ENCODE measurements around the gene ACAD9.

ACAD9 gene

DNA sequence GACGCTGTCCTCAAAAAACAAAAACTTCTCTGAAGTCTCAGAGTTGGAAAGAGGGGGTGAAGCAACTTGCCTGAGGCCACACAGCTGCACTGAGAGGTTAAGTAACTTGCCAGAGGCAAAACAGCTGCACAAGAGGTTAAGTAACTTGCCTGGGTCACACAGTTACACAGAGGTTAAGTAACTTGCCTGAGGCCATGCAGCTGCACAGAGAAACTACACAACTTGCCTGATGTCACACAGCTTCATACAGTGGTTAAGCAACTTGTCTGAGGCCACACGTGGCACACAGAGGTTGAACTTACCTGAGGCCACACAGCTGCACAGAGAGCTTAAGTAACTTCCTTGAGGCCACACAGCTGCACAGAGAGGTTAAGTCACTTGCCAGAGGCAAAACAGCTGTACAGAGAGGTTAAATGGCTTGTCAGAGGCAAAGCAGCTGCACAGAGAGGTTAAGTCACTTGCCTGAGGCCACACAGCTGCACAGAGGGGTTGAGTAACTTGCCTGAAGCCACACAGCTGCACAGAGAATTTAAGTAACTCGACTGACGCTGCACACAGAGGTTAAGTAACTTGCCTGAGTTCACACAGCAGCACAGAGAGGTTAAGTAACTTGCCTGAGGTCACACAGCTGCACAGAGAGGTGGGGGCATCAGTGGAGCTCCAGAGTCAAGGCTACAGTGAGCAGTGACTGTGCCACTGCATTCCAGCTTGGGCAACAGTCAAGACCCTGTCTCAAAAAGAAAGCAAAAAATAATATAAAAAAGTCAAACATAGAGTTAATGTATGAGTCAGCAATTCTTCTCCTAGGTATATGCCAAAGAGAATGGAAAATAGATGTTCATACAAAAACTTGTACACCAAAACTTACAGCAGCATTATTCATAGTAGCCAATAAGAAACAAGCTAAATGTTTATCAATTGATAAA lies 12.0 kb upstream of the ACAD9 start:
- DNase-seq (ENCODE audit: extremely low spot score) = no peak
- TF ChIP-seq FOXK2 (IDR thresholded peaks at IDR 0.05) (no peak), FOXM1 (IDR thresholded peaks at IDR 0.05; ENCODE audit: borderline replicate concordance) (peak; percentile 87)
- ChIA-PET POLR2A (interaction anchor here (1.1 to 1.6 kb wide), 3 partner anchors 9 to 11 kb away, joined by 3 to 5 read pairs (median 4); no protein-coding TSS in a partner anchor), CTCF (interaction anchor here (1.0 to 1.9 kb wide), 2 partner anchors 8 to 187 kb away, joined by 3 to 7 read pairs; no protein-coding TSS in a partner anchor)

DNA sequence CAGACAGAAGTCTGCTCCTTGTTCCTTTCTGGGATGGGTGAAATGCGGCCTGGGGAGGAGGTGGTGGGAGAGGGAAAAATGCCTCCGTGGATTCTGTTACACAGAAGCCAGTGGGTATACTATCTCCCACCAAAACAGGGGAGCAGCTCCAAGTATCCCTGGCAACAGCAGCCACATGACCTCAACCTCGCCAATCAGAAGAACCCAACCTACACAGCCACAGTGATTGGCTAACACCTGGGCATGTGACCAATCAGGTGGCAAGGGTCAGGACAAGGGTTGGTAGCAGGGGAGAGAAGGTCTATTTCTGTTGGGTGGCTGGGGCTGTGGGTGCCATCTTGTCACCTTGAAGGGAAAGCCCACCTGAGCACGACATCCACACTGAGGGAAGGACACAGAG lies 9.1 kb upstream of the ACAD9 start:
- no peak for DNase-seq (ENCODE audit: extremely low spot score)
- CTCF ChIA-PET = no interaction called here
- POLR2A ChIA-PET = interaction anchor here (1.2 kb wide), 1 partner anchor 9 kb away, joined by 4 read pairs; the partner anchor contains the start of gene ACAD9
- TF ChIP-seq SUZ12 (IDR thresholded peaks at IDR 0.05) = no peak
- no peak for TF ChIP-seq FOXK2 (IDR thresholded peaks at IDR 0.05)
- no peak for TF ChIP-seq NFRKB (IDR thresholded peaks at IDR 0.05)
- no peak for TF ChIP-seq FOXA1 (IDR thresholded peaks at IDR 0.05)
- no peak for TF ChIP-seq TARDBP (IDR thresholded peaks at IDR 0.05)
- no peak for TF ChIP-seq ARNT (IDR thresholded peaks at IDR 0.05)
- TF ChIP-seq SP1 (IDR thresholded peaks at IDR 0.05) = no peak
- TF ChIP-seq ELF4 (IDR thresholded peaks at IDR 0.05) = no peak
- TF ChIP-seq BHLHE40 (IDR thresholded peaks at IDR 0.05; ENCODE audit: borderline replicate concordance) = no peak
- TF ChIP-seq L3MBTL2 (conservative IDR thresholded peaks at IDR 0.05) = no peak
- TF ChIP-seq ZNF384 (IDR thresholded peaks at IDR 0.05) = no peak
- no peak for TF ChIP-seq LEF1 (IDR thresholded peaks at IDR 0.05; ENCODE audit: borderline replicate concordance)
- TF ChIP-seq, protein P1, sequence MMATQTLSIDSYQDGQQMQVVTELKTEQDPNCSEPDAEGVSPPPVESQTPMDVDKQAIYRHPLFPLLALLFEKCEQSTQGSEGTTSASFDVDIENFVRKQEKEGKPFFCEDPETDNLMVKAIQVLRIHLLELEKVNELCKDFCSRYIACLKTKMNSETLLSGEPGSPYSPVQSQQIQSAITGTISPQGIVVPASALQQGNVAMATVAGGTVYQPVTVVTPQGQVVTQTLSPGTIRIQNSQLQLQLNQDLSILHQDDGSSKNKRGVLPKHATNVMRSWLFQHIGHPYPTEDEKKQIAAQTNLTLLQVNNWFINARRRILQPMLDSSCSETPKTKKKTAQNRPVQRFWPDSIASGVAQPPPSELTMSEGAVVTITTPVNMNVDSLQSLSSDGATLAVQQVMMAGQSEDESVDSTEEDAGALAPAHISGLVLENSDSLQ (IDR thresholded peaks at IDR 0.05) = no peak
- TF ChIP-seq FOXM1 (IDR thresholded peaks at IDR 0.05; ENCODE audit: borderline replicate concordance) = no peak
- no peak for TF ChIP-seq HDGF (IDR thresholded peaks at IDR 0.05; ENCODE audit: borderline replicate concordance)
- TF ChIP-seq CTBP1 (IDR thresholded peaks at IDR 0.05; ENCODE audit: borderline replicate concordance) = no peak

DNA sequence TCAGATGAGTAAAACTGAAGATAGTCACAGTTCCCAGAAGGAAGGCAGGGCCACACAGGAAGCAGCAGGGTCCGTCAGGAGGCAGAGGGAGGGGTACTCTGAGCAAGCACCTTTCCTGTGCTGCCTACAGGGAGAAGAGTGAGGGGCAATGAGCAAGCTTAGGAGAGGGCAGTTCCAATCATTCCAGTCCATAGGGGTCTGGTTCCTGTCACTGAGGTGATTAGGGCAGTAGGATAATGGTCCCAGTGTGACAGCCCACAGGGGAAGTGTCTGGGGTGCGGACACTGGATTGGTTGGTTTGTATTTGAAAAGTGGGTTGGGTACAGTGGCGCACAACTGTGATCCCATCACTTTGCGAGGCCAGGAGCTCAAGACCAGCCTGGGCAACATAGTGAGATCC lies 7.1 kb upstream of the ACAD9 start:
- TF ChIP-seq BHLHE40 (IDR thresholded peaks at IDR 0.05; ENCODE audit: borderline replicate concordance) = no peak
- TF ChIP-seq FOXA1 (IDR thresholded peaks at IDR 0.05) = no peak
- TF ChIP-seq FOXM1 (IDR thresholded peaks at IDR 0.05; ENCODE audit: borderline replicate concordance) = no peak
- no peak for TF ChIP-seq LEF1 (IDR thresholded peaks at IDR 0.05; ENCODE audit: borderline replicate concordance)
- no peak for TF ChIP-seq FOXK2 (IDR thresholded peaks at IDR 0.05)
- TF ChIP-seq L3MBTL2 (conservative IDR thresholded peaks at IDR 0.05) = no peak
- no peak for TF ChIP-seq TARDBP (IDR thresholded peaks at IDR 0.05)
- no peak for TF ChIP-seq NFRKB (IDR thresholded peaks at IDR 0.05)
- no peak for TF ChIP-seq SUZ12 (IDR thresholded peaks at IDR 0.05)
- no peak for TF ChIP-seq CTBP1 (IDR thresholded peaks at IDR 0.05; ENCODE audit: borderline replicate concordance)
- TF ChIP-seq ZNF384 (IDR thresholded peaks at IDR 0.05) = no peak
- no peak for TF ChIP-seq SP1 (IDR thresholded peaks at IDR 0.05)
- TF ChIP-seq ARNT (IDR thresholded peaks at IDR 0.05) = no peak
- TF ChIP-seq HDGF (IDR thresholded peaks at IDR 0.05; ENCODE audit: borderline replicate concordance) = no peak
- TF ChIP-seq ELF4 (IDR thresholded peaks at IDR 0.05) = no peak
- ChIA-PET POLR2A (no interaction called here), CTCF (interaction anchor here (0.5 kb wide), 1 partner anchor 171 kb away, joined by 4 read pairs; no protein-coding TSS in a partner anchor)
- no peak for DNase-seq (ENCODE audit: extremely low spot score)

DNA sequence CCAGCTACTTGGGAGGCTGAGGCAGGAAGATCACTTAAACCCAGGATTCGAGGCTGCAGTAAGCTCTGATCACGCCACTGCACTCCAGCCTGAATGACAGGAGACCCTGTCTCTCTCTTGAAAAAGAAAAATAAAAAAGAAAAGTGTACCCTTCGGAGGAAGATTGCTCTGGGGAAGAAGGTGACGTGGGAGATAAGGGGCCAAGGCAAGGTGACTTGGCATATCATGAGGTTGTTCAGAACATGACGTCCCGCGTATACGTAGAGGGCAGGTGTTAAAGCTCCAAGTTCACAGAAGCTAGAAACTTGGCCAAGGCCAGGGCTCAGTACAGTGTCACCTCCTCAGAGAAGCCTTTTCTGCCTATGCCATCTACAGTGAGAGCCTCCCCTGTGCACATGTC lies 6.7 kb upstream of the ACAD9 start:
- TF ChIP-seq ZNF384 (IDR thresholded peaks at IDR 0.05) (no peak), CTBP1 (IDR thresholded peaks at IDR 0.05; ENCODE audit: borderline replicate concordance) (no peak), SUZ12 (IDR thresholded peaks at IDR 0.05) (no peak), HDGF (IDR thresholded peaks at IDR 0.05; ENCODE audit: borderline replicate concordance) (no peak), BHLHE40 (IDR thresholded peaks at IDR 0.05; ENCODE audit: borderline replicate concordance) (no peak), FOXK2 (IDR thresholded peaks at IDR 0.05) (no peak)
- DNase-seq (ENCODE audit: extremely low spot score) = no peak
- POLR2A ChIA-PET = no interaction called here
- CTCF ChIA-PET = no interaction called here

DNA sequence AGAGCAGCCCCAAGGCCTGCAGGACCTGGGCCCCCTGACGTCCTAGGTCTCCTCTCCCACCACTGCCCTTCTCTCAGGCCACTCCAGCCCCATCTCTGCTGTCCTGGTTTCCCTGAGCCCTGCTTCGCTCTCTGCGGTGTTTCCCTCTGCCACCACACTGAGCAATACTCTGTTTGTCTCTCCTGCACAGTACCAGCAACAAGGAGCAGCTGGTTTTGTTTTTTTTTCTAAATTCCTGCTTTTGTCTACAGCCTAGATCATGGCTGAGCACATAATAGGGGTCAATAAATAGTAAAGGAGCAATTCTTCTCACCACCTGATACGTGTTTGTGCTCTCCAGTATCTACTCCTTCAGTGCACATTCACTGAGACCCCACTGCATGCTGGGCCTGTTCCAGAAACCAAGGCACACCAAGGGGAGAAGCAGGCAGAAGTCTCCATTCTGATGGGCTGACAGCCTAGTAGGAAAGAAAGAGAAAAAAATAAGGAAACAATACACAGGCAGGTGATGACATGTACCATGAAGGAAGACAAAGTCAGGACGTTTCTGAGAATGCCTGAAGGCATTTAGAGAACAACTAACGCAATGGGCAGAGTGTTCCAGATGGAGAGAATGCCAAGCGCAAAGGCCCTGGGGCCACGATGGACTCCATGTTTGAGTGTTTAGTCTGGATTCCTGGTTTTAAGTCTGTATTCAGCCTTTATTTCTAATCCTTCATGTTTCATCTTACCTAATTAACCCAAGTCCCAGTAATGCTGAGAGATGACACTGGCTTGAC lies 6.0 kb upstream of the ACAD9 start:
- TF ChIP-seq FOXK2 (IDR thresholded peaks at IDR 0.05) (no peak), TARDBP (IDR thresholded peaks at IDR 0.05) (no peak), BHLHE40 (IDR thresholded peaks at IDR 0.05; ENCODE audit: borderline replicate concordance) (no peak), L3MBTL2 (conservative IDR thresholded peaks at IDR 0.05) (no peak), SP1 (IDR thresholded peaks at IDR 0.05) (no peak), ARNT (IDR thresholded peaks at IDR 0.05) (no peak), HDGF (IDR thresholded peaks at IDR 0.05; ENCODE audit: borderline replicate concordance) (no peak), LEF1 (IDR thresholded peaks at IDR 0.05; ENCODE audit: borderline replicate concordance) (no peak), FOXM1 (IDR thresholded peaks at IDR 0.05; ENCODE audit: borderline replicate concordance) (no peak), FOXA1 (IDR thresholded peaks at IDR 0.05) (no peak), SUZ12 (IDR thresholded peaks at IDR 0.05) (no peak), ZNF384 (IDR thresholded peaks at IDR 0.05) (no peak), CTBP1 (IDR thresholded peaks at IDR 0.05; ENCODE audit: borderline replicate concordance) (no peak)
- POLR2A ChIA-PET = no interaction called here
- no peak for DNase-seq (ENCODE audit: extremely low spot score)
- CTCF ChIA-PET = no interaction called here

DNA sequence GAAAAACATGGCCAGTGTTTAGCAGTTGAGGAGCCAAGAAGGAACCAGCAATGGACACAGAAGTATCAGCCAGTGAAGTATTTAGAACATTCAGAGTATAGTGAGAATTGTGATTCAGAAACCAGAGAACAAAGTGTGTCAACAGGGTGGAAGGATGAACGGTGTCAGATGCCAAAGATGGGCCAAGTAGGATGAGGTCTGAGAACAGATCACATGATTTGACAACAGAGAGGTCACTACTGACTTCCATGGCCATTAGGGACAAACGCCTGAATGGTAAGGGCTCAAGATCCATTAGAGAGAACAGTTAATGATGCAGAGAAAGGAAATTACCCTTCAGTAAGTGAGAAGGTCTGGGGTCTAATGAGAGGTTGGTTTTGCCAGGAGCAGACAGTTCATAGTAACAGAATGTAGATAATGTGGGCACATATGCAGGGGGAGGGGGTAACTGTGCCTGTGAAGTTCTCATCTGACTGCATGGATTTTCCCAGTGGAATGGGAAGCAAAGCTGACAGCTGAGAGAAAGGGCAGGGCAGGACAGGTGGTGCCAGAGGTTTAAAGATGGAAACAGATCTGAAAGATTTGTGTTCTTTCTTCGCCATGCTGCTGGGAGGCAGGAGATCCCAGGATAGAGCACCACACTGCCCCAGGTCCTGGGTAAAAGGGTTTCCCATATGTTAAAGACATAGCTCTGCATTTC lies 4.8 kb upstream of the ACAD9 start:
- POLR2A ChIA-PET = no interaction called here

More for the DNA sequence above, 4.8 kb upstream of the ACAD9 start:
- TF ChIP-seq ELF4 (IDR thresholded peaks at IDR 0.05) (no peak), ARNT (IDR thresholded peaks at IDR 0.05) (no peak), L3MBTL2 (conservative IDR thresholded peaks at IDR 0.05) (no peak), FOXA1 (IDR thresholded peaks at IDR 0.05) (no peak), ZNF384 (IDR thresholded peaks at IDR 0.05) (no peak), SUZ12 (IDR thresholded peaks at IDR 0.05) (no peak)
- TF ChIP-seq, protein P1 (IDR thresholded peaks at IDR 0.05) = no peak
- CTCF ChIA-PET = interaction anchor here (1.0 to 1.1 kb wide), 2 partner anchors 91 to 95 kb away, joined by 3 to 7 read pairs; no protein-coding TSS in a partner anchor
- DNase-seq (ENCODE audit: extremely low spot score) = no peak
